NCI-H460 (cell line): ENCODE results near the gene TMPRSS11A. TPM values are rescaled to one million over a fixed set of nuclear protein-coding genes. Genes with fewer than 3 reads are reported as not detected.

Experiments
- DNase-seq: peaks from one replicate; pipeline ENCODE4 v3.0.0-alpha.2; 2016; ENCODE audit warnings: low read depth; ENCODE audit errors: extremely low read depth
- polyA plus RNA-seq: library from polyadenylated mRNA; depleted of rRNA; stranded (reverse); fragments of >200 nt; gene quantifications from 2 replicates; pipeline ENCODE4 v1.2.3, GENCODE V29; 2014; cell fraction: nucleus; rRNA removed
- total RNA-seq: library from RNA; depleted of rRNA; stranded (reverse); fragments of >200 nt; shearing (Covaris generic); gene quantifications from 2 replicates; pipeline ENCODE4 v1.2.3, GENCODE V29; 2014; rRNA removed

Gene TMPRSS11A
- total RNA-seq = not detected in 2 replicates
- not detected in 2 replicates for polyA plus RNA-seq

GRCh38 chr4:67963356-67963755, at the start of gene TMPRSS11A:
TMPRSS11A (minus strand) TSS chr4:67963493; CDS start chr4:67963393, 100 bp downstream.
- DNase-seq = no peak

GRCh38 chr4:68011684-68012083, 48.4 kb upstream of the TMPRSS11A start:
- no peak for DNase-seq

GRCh38 chr4:68002906-68003305, 39.6 kb upstream of the TMPRSS11A start:
- DNase-seq = no peak

- DNase-seq = no peak
Observed at GRCh38 chr4:67996127-67996526, 32.8 kb upstream of the TMPRSS11A start.

- DNase-seq = no peak
Observed at GRCh38 chr4:67988991-67989390, 25.7 kb upstream of the TMPRSS11A start.

GRCh38 chr4:67983333-67983732, 20.0 kb upstream of the TMPRSS11A start:
- no peak for DNase-seq

- DNase-seq = no peak
Observed at GRCh38 chr4:67980512-67980911, 17.2 kb upstream of the TMPRSS11A start.

- DNase-seq = no peak
Observed at GRCh38 chr4:67973608-67974007, 10.3 kb upstream of the TMPRSS11A start.

- DNase-seq = no peak
Observed at GRCh38 chr4:67954890-67955289, 8.4 kb downstream of the TMPRSS11A start.

- no peak for DNase-seq
Observed at GRCh38 chr4:67941074-67941473, 22.2 kb downstream of the TMPRSS11A start.

- DNase-seq = no peak
Observed at GRCh38 chr4:67940506-67940905, 22.8 kb downstream of the TMPRSS11A start.

- no peak for DNase-seq
Observed at GRCh38 chr4:67939195-67939594, 24.1 kb downstream of the TMPRSS11A start.

- DNase-seq = no peak
Observed at GRCh38 chr4:67935888-67936287, 27.4 kb downstream of the TMPRSS11A start.

- no peak for DNase-seq
Observed at GRCh38 chr4:67934628-67935027, 28.7 kb downstream of the TMPRSS11A start.

- DNase-seq = no peak
Observed at GRCh38 chr4:67933755-67934154, 29.5 kb downstream of the TMPRSS11A start.

- DNase-seq = no peak
Observed at GRCh38 chr4:67933038-67933437, 30.3 kb downstream of the TMPRSS11A start.

- DNase-seq = no peak
Observed at GRCh38 chr4:67931256-67931655, 32.0 kb downstream of the TMPRSS11A start.

GRCh38 chr4:67929426-67929825, 33.9 kb downstream of the TMPRSS11A start:
- no peak for DNase-seq

- no peak for DNase-seq
Observed at GRCh38 chr4:67928546-67928945, 34.7 kb downstream of the TMPRSS11A start.

- no peak for DNase-seq
Observed at GRCh38 chr4:67927251-67927650, 36.0 kb downstream of the TMPRSS11A start.

- DNase-seq = no peak
Observed at GRCh38 chr4:67926485-67926884, 36.8 kb downstream of the TMPRSS11A start.

- DNase-seq = no peak
Observed at GRCh38 chr4:67922697-67923096, 40.6 kb downstream of the TMPRSS11A start.

- DNase-seq = no peak
Observed at GRCh38 chr4:67918428-67918827, 44.9 kb downstream of the TMPRSS11A start.
